ENCODE measurements around the gene KBTBD3.
"Not testable (repeated sequence)": the region's sequence is repeated elsewhere in the genome, so short reads cannot be mapped to it uniquely, and the experiment has no call there.

GRCh38 chr11:106058377-106058776, 18.8 kb downstream of the KBTBD3 start:
- not testable (repeated sequence) for TF ChIP-seq CTCF (conservative IDR thresholded peaks at IDR 0.05; ENCODE audit: low read length); EZH2phosphoT487 (IDR thresholded peaks at IDR 0.05; ENCODE audit: borderline replicate concordance, low read depth, low read length)

Measured in OCI-LY7 (cell line).